OCI-LY1 (cell line): Measurements from ENCODE around the gene F7.

Experiments used
- CTCF ChIP-seq: fragments of 200-600 bp; sonication (generic), shearing (Covaris generic); IDR thresholded peaks from 2 replicates; pipeline ENCODE4 v1.5.1; 2017; ENCODE audit warnings: mild to moderate bottlenecking, antibody characterized with exemption, low read length, moderate library complexity, mixed read lengths
- EZH2 ChIP-seq: fragments of 200-600 bp; sonication (generic), shearing (Covaris generic); IDR thresholded peaks from 2 replicates; pipeline ENCODE4 v1.8.0; 2017; ENCODE audit warnings: borderline replicate concordance, mixed run types, mild to moderate bottlenecking, antibody characterized with exemption, low read length, moderate library complexity, mixed read lengths

- TF ChIP-seq CTCF (no peak), EZH2 (no peak)
These were observed 23.9 kb downstream of the F7 start for GRCh38 chr13:113129480-113129879.
